MM.1S (cell line): Measurements from ENCODE around the gene FGF18.

Experiments
- DNase-seq: peaks from one replicate; pipeline ENCODE4 v3.0.0-alpha.2; 2015
- H2AFZ ChIP-seq: fragments of 300-600 bp; sonication (generic); 2 replicates; pipeline ENCODE4 v1.6.0; 2016; ENCODE audit warnings: antibody characterized with exemption, low read length
- H3F3A ChIP-seq: fragments of 300-600 bp; sonication (generic); 2 replicates; pipeline ENCODE4 v1.6.1; 2016; ENCODE audit warnings: mild to moderate bottlenecking, antibody characterized with exemption, low read length, moderate library complexity, mixed read lengths; ENCODE audit not compliant: insufficient read depth
- H3K27ac ChIP-seq: fragments of 300-600 bp; sonication (generic); 2 replicates; pipeline ENCODE4 v1.5.1; 2016; ENCODE audit warnings: mild to moderate bottlenecking, low read length
- H3K27me3 ChIP-seq: fragments of 300-600 bp; sonication (generic); replicated peaks from 2 replicates; pipeline ENCODE4 v1.6.0; 2016; ENCODE audit warnings: low read length; ENCODE audit not compliant: insufficient read depth
- H3K36me3 ChIP-seq: fragments of 300-600 bp; sonication (generic); replicated peaks from 2 replicates; pipeline ENCODE4 v1.6.1; 2016; ENCODE audit warnings: mild to moderate bottlenecking, low read length, mixed read lengths; ENCODE audit not compliant: insufficient read depth
- H3K4me1 ChIP-seq: fragments of 300-600 bp; sonication (generic); 2 replicates; pipeline ENCODE4 v1.6.1; 2016; ENCODE audit warnings: low read length, mixed read lengths
- H3K4me2 ChIP-seq: fragments of 300-600 bp; sonication (generic); 2 replicates; pipeline ENCODE4 v1.6.0; 2016; ENCODE audit warnings: low read depth, low read length
- H3K4me3 ChIP-seq: fragments of 300-600 bp; sonication (generic); 2 replicates; pipeline ENCODE4 v1.5.1; 2016; ENCODE audit warnings: low read length, mixed read lengths
- H3K79me2 ChIP-seq: fragments of 300-600 bp; sonication (generic); 2 replicates; pipeline ENCODE4 v1.6.1; 2016; ENCODE audit warnings: mixed run types, low read length, mixed read lengths
- H3K9ac ChIP-seq: fragments of 300-600 bp; sonication (generic); 2 replicates; pipeline ENCODE4 v1.6.1; 2016; ENCODE audit warnings: low read length, mixed read lengths
- H3K9me2 ChIP-seq: fragments of 300-600 bp; sonication (generic); replicated peaks from 2 replicates; pipeline ENCODE4 v1.6.1; 2016; ENCODE audit warnings: mild to moderate bottlenecking, low read length, mixed read lengths; ENCODE audit not compliant: insufficient read depth
- H3K9me3 ChIP-seq: fragments of 300-600 bp; sonication (generic); replicated peaks from 2 replicates; pipeline ENCODE4 v1.6.1; 2016; ENCODE audit warnings: mild to moderate bottlenecking, low read length, mixed read lengths; ENCODE audit not compliant: insufficient read depth
- H4K20me1 ChIP-seq: fragments of 300-600 bp; sonication (generic); 2 replicates; pipeline ENCODE4 v1.6.1; 2016; ENCODE audit warnings: mild to moderate bottlenecking, low read length, moderate library complexity, mixed read lengths; ENCODE audit not compliant: insufficient read depth
- EZH2 ChIP-seq: fragments of 300-600 bp; sonication (generic); optimal IDR thresholded peaks from 2 replicates; pipeline ENCODE3; 2017; ENCODE audit warnings: low read depth, mild to moderate bottlenecking, antibody characterized with exemption, low read length, mixed read lengths
- EZH2phosphoT487 ChIP-seq: fragments of 300-600 bp; sonication (generic); IDR thresholded peaks from 2 replicates; pipeline ENCODE4 v1.6.1; 2018; ENCODE audit warnings: antibody characterized with exemption, low read length
- TF ChIP-seq, protein P1 (sequence below): fragments of 300-600 bp; sonication (generic); IDR thresholded peaks from 2 replicates; pipeline ENCODE4 v1.5.1; 2016; ENCODE audit warnings: antibody characterized with exemption, low read length, mixed read lengths

The FGF18 gene

DNA sequence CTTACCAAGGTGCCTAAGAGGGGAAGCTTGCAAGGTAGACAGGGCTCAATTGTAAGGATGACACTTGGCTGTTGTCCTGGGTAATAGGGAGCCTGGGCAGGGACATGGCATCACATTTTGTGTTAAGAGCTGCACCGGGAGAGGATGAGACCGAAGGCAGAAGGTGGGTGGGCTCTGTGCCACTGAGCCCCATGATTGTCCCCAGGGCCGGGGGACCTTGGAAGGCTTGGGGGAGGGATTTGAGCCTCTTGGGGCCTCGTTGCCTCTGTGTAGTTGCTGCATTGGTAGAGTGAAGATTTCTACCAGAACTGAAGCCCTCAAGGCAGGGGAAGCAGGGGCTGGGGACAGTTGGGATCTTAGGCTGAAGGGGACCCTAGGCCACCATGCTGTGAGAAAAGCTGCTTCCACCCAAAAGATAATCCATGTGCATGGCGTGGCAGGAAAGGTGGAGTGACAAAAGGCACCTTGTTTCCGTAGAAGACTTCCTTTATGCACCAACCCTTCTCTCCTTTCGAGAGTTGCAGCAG, 11.9 kb downstream of the FGF18 start:
- TF ChIP-seq, protein P1, sequence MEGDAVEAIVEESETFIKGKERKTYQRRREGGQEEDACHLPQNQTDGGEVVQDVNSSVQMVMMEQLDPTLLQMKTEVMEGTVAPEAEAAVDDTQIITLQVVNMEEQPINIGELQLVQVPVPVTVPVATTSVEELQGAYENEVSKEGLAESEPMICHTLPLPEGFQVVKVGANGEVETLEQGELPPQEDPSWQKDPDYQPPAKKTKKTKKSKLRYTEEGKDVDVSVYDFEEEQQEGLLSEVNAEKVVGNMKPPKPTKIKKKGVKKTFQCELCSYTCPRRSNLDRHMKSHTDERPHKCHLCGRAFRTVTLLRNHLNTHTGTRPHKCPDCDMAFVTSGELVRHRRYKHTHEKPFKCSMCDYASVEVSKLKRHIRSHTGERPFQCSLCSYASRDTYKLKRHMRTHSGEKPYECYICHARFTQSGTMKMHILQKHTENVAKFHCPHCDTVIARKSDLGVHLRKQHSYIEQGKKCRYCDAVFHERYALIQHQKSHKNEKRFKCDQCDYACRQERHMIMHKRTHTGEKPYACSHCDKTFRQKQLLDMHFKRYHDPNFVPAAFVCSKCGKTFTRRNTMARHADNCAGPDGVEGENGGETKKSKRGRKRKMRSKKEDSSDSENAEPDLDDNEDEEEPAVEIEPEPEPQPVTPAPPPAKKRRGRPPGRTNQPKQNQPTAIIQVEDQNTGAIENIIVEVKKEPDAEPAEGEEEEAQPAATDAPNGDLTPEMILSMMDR, result no peak
- TF ChIP-seq EZH2 (no peak), EZH2phosphoT487 (no peak)
- no peaks in the 10 kb centered on the region for H3F3A ChIP-seq
- H3K79me2 ChIP-seq, result no peaks in the 10 kb centered on the region
- H3K27ac ChIP-seq, result no peak overlapping the region
- no peaks in the 10 kb centered on the region for H4K20me1 ChIP-seq
- no peak overlapping the region for H3K9ac ChIP-seq
- H3K4me3 ChIP-seq, result no peak overlapping the region
- no peak overlapping the region for H2AFZ ChIP-seq
- H3K9me2 ChIP-seq, result no peaks in the 10 kb centered on the region
- no peak for DNase-seq
- no peaks in the 10 kb centered on the region for H3K36me3 ChIP-seq
- no peak overlapping the region for H3K4me2 ChIP-seq
- H3K4me1 ChIP-seq, result no peaks in the 10 kb centered on the region
- no peaks in the 10 kb centered on the region for H3K9me3 ChIP-seq
- no peaks in the 10 kb centered on the region for H3K27me3 ChIP-seq

DNA sequence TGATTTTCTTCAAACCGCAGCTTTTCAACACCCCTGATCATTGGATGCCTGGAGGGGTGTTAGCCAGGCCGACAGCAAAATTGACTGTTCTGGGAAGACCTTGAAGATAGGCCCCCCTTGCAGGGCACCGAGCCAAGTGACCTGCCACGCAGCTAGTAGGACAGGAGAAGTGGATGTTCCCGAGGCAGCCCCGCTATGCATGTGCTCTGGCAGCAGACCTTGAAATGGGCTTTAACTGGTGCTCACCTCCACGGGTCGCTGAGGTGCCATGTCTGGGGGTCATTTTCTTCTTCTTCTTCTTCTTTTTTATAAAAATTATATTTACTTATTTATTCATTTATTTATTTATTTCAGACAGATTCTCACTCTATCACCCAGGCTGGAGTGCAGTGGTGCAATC, 12.6 kb downstream of the FGF18 start:
- H3K27ac ChIP-seq, result no peak overlapping the region
- no peaks in the 10 kb centered on the region for H3K36me3 ChIP-seq

DNA sequence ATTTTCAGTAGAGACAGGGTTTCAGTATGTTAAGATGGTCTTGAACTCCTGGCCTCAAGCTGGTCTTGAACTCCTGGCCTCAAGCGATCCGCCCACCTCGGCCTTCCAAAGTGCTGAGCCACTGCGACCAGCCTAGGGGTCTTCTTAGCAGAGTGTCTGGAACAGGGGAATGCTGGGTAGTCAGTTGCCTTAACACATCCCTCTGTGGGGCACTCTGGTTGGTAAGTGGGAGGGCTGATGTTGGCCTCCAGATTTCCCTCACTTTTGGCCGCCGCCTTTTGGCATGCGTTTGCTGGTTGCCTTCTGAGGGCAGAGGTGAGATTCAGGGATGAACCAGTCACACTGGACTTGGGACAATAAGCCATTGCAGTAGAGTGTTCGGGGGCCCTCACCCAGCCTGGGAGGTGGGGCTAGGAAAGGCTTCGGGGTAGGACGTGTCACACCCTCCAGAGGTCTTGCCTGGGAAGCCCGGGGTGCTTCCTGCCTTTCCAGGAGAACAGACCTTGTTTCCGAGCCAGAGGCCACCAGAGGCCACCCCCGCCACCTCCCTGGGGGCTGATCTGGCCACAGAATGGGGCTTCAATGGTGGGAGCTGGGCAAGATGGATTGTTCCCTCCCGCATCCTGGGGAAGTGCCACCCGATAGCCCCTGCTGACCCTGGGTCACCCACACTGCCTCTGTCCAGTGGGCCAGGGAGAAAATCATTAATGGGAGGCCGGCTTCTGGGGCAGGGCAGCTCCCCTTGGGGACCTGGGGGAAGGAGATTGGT, 13.3 kb downstream of the FGF18 start:
- Histone ChIP-seq H3K9ac (no peak overlapping the region), H2AFZ (no peak overlapping the region), H3K27ac (no peak overlapping the region), H3K4me1 (no peaks in the 10 kb centered on the region), H3K9me2 (no peaks in the 10 kb centered on the region), H3K79me2 (no peaks in the 10 kb centered on the region), H3K4me2 (no peak overlapping the region), H3K4me3 (no peak overlapping the region), H3K9me3 (no peaks in the 10 kb centered on the region), H3F3A (no peaks in the 10 kb centered on the region), H4K20me1 (no peaks in the 10 kb centered on the region), H3K27me3 (no peaks in the 10 kb centered on the region), H3K36me3 (no peaks in the 10 kb centered on the region)
- no peak for DNase-seq
- TF ChIP-seq EZH2, result no peak
- no peak for TF ChIP-seq EZH2phosphoT487
- TF ChIP-seq, protein P1, result no peak

More for the DNA sequence above, 12.6 kb downstream of the FGF18 start:
- Histone ChIP-seq H3K4me3 (no peak overlapping the region), H3K4me2 (no peak overlapping the region), H4K20me1 (no peaks in the 10 kb centered on the region), H3K79me2 (no peaks in the 10 kb centered on the region), H3K4me1 (no peaks in the 10 kb centered on the region), H3K9ac (no peak overlapping the region), H2AFZ (no peak overlapping the region), H3K9me3 (no peaks in the 10 kb centered on the region), H3K27me3 (no peaks in the 10 kb centered on the region), H3F3A (no peaks in the 10 kb centered on the region), H3K9me2 (no peaks in the 10 kb centered on the region)
- DNase-seq, result no peak
- TF ChIP-seq EZH2, result no peak
- no peak for TF ChIP-seq EZH2phosphoT487

- Histone ChIP-seq H4K20me1 (no peaks in the 10 kb centered on the region), H3K4me1 (no peaks in the 10 kb centered on the region), H3K4me3 (no peak overlapping the region), H3K9me3 (no peaks in the 10 kb centered on the region), H3F3A (no peaks in the 10 kb centered on the region), H3K27me3 (no peaks in the 10 kb centered on the region), H3K36me3 (no peaks in the 10 kb centered on the region), H2AFZ (no peak overlapping the region), H3K9ac (no peak overlapping the region), H3K9me2 (no peaks in the 10 kb centered on the region), H3K4me2 (no peak overlapping the region), H3K79me2 (no peaks in the 10 kb centered on the region), H3K27ac (no peak overlapping the region)
- DNase-seq, result no peak
- TF ChIP-seq, protein P1, result no peak
- TF ChIP-seq EZH2phosphoT487, result no peak
- TF ChIP-seq EZH2, result no peak
These were observed 13.9 kb downstream of the FGF18 start for GRCh38 chr5:171433352-171433698.
